GM12801 (cell line): ENCODE measurements around the gene NCF2.

Experiments
- CTCF ChIP-seq: IDR thresholded peaks from one replicate; pipeline ENCODE4 v1.5.1; 2011; ENCODE audit warnings: control low read depth; ENCODE audit not compliant: insufficient read length; ENCODE audit errors: extremely low read depth

NCF2 gene

GRCh38 chr1:183607322-183607980, 17.2 kb upstream of the NCF2 start:
- TF ChIP-seq CTCF = no peak

GRCh38 chr1:183605904-183606303, 15.6 kb upstream of the NCF2 start:
- TF ChIP-seq CTCF = no peak

- no peak for TF ChIP-seq CTCF
Observed at GRCh38 chr1:183604815-183605214, 14.6 kb upstream of the NCF2 start.

GRCh38 chr1:183604038-183604808, 14.0 kb upstream of the NCF2 start:
- TF ChIP-seq CTCF = no peak

GRCh38 chr1:183602510-183602909, 12.3 kb upstream of the NCF2 start:
- TF ChIP-seq CTCF = no peak

- TF ChIP-seq CTCF = no peak
Observed at GRCh38 chr1:183600634-183601033, 10.4 kb upstream of the NCF2 start.

GRCh38 chr1:183600136-183600535, 9.9 kb upstream of the NCF2 start:
- TF ChIP-seq CTCF = no peak
